Neural cell (in vitro differentiated cells): Measurements from ENCODE around the gene PRSS38. TPM values are rescaled to one million over a fixed set of nuclear protein-coding genes. Genes with fewer than 3 reads are reported as not detected.

ENCODE experiments used
- H2AFZ ChIP-seq: fragments of 200-600, 300-800 bp; sonication (generic), shearing (Covaris generic); 2 replicates; pipeline ENCODE4 v1.6.0; 2014; ENCODE audit warnings: low read depth, mild to moderate bottlenecking, antibody characterized with exemption, low read length, moderate library complexity
- H3F3A ChIP-seq: fragments of 200-600 bp; shearing (Covaris generic); 2 replicates; pipeline ENCODE4 v1.6.1; 2016; ENCODE audit warnings: mild to moderate bottlenecking, moderate library complexity, mixed read lengths, antibody characterized with exemption, low read length; ENCODE audit not compliant: insufficient read depth, poor library complexity, severe bottlenecking
- H3K27ac ChIP-seq: fragments of 200-600, 300-800 bp; sonication (generic), shearing (Covaris generic); 2 replicates; pipeline ENCODE4 v1.5.1; 2014; ENCODE audit warnings: mild to moderate bottlenecking, low read length, moderate library complexity
- H3K27me3 ChIP-seq: fragments of 300-800, 200-600 bp; sonication (generic), shearing (Covaris generic); 2 replicates; pipeline ENCODE4 v1.6.0; 2014; ENCODE audit warnings: mild to moderate bottlenecking, low read depth, low read length, moderate library complexity; ENCODE audit not compliant: insufficient read depth
- H3K36me3 ChIP-seq: fragments of 300-800, 200-600 bp; sonication (generic), shearing (Covaris generic); 2 replicates; pipeline ENCODE4 v1.5.1; 2014; ENCODE audit warnings: mild to moderate bottlenecking, antibody characterized with exemption, low read length, moderate library complexity; ENCODE audit not compliant: insufficient read depth
- H3K4me2 ChIP-seq: fragments of 300-800, 200-600 bp; sonication (generic), shearing (Covaris generic); 2 replicates; pipeline ENCODE4 v1.6.0; 2014; ENCODE audit warnings: mild to moderate bottlenecking, low read length
- H3K4me3 ChIP-seq: fragments of 300-800, 200-600 bp; sonication (generic), shearing (Covaris generic); 2 replicates; pipeline ENCODE4 v1.5.1; 2014; ENCODE audit warnings: mild to moderate bottlenecking, low read length, moderate library complexity
- H3K79me2 ChIP-seq: fragments of 200-600 bp; shearing (Covaris generic); replicated peaks from 2 replicates; pipeline ENCODE4 v1.6.0; 2014; ENCODE audit warnings: mild to moderate bottlenecking, low read length, moderate library complexity; ENCODE audit not compliant: insufficient read depth
- H3K9ac ChIP-seq: fragments of 300-800, 200-600 bp; sonication (generic), shearing (Covaris generic); 2 replicates; pipeline ENCODE4 v1.6.1; 2016; ENCODE audit warnings: mild to moderate bottlenecking, low read length, mixed read lengths
- H3K9me2 ChIP-seq: fragments of 200-600 bp; shearing (Covaris generic); 2 replicates; pipeline ENCODE4 v1.6.1; 2016; ENCODE audit warnings: mild to moderate bottlenecking, low read length, mixed read lengths; ENCODE audit not compliant: insufficient read depth
- H3K9me3 ChIP-seq: fragments of 200-600, 300-800 bp; sonication (generic), shearing (Covaris generic); 2 replicates; pipeline ENCODE4 v1.6.1; 2016; ENCODE audit warnings: mild to moderate bottlenecking, mixed run types, low read length, moderate library complexity, mixed read lengths
- H4K20me1 ChIP-seq: fragments of 200-600 bp; shearing (Covaris generic); 2 replicates; pipeline ENCODE4 v1.6.1; 2016; ENCODE audit warnings: mild to moderate bottlenecking, mixed run types; ENCODE audit not compliant: insufficient read depth
- EP300 ChIP-seq: fragments of 450-650 bp; conservative IDR thresholded peaks from 2 replicates; pipeline ENCODE4 v1.6.1; 2014; ENCODE audit warnings: antibody characterized with exemption, mild to moderate bottlenecking, moderate library complexity; ENCODE audit not compliant: poor library complexity, severe bottlenecking
- EZH2 ChIP-seq: fragments of 200-600, 300-800 bp; shearing (Covaris generic), sonication (generic); IDR thresholded peaks from 2 replicates; pipeline ENCODE4 v1.6.1; 2014; ENCODE audit warnings: antibody characterized with exemption, low read length, borderline replicate concordance, mild to moderate bottlenecking; ENCODE audit not compliant: insufficient read depth, poor library complexity, severe bottlenecking
- MXI1 ChIP-seq: fragments of 450-650 bp; conservative IDR thresholded peaks from 2 replicates; pipeline ENCODE4 v1.6.1; 2014; ENCODE audit warnings: antibody characterized with exemption, mild to moderate bottlenecking; ENCODE audit not compliant: poor library complexity, severe bottlenecking
- POLR2AphosphoS5 ChIP-seq: IDR thresholded peaks from 2 replicates; pipeline ENCODE4 v1.6.1; 2012
- RAD21 ChIP-seq: fragments of 450-650 bp; conservative IDR thresholded peaks from 2 replicates; pipeline ENCODE4 v1.6.1; 2014; ENCODE audit warnings: antibody characterized with exemption, mild to moderate bottlenecking, moderate library complexity
- SMC3 ChIP-seq: fragments of 450-650 bp; conservative IDR thresholded peaks from 2 replicates; pipeline ENCODE4 v1.6.1; 2014; ENCODE audit warnings: antibody characterized with exemption, mild to moderate bottlenecking, moderate library complexity; ENCODE audit not compliant: poor library complexity
- TAF1 ChIP-seq: IDR thresholded peaks from 2 replicates; pipeline ENCODE4 v1.6.1; 2012; ENCODE audit warnings: low read depth
- polyA plus RNA-seq: library from polyadenylated mRNA; depleted of rRNA; stranded (reverse); fragments of >200 nt; gene quantifications from 2 replicates; pipeline ENCODE4 v1.2.3, GENCODE V29; 2014
- TF ChIP-seq, protein P1 (sequence below): IDR thresholded peaks from 2 replicates; pipeline ENCODE4 v1.6.1; 2012; ENCODE audit warnings: borderline replicate concordance
- TF ChIP-seq, protein P2 (sequence below): fragments of 450-650 bp; IDR thresholded peaks from 2 replicates; pipeline ENCODE4 v1.5.1; 2014; ENCODE audit warnings: antibody characterized with exemption, mild to moderate bottlenecking, moderate library complexity; ENCODE audit not compliant: poor library complexity, severe bottlenecking

Gene PRSS38
- polyA plus RNA-seq, 1 donor from 2014 or later = not detected

DNA sequence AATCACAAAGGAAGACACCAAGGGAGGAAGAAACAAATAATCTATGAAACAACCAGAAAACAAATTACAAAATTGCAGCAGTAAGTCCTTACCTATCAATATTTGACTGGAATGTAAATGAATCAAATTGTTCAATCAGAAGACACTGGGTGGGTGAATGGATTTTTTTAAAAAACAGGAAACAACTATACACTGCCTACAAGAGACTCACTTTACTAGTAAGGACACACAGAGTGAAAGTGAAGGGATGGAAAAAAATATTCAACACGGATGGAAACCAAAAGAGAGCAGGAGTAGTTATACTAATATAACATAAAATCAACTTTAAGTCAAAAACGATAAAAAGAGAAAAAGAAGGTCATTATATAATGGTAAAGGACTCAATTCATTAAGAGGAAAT lies 6.4 kb upstream of the PRSS38 start:
- no peak overlapping the region for H3K27ac ChIP-seq
- no peak overlapping the region for H3K4me2 ChIP-seq
- H3F3A ChIP-seq = no peaks in the 10 kb centered on the region
- H3K4me3 ChIP-seq = no peak overlapping the region
- no peaks in the 10 kb centered on the region for H3K27me3 ChIP-seq
- H3K9me3 ChIP-seq = peaks cover 4% of the 10 kb centered on the region
- H3K9me2 ChIP-seq = no peaks in the 10 kb centered on the region
- TF ChIP-seq EP300 (no peak), POLR2AphosphoS5 (no peak), RAD21 (no peak), MXI1 (no peak), SMC3 (no peak), EZH2 (no peak)
- TF ChIP-seq, protein P1, sequence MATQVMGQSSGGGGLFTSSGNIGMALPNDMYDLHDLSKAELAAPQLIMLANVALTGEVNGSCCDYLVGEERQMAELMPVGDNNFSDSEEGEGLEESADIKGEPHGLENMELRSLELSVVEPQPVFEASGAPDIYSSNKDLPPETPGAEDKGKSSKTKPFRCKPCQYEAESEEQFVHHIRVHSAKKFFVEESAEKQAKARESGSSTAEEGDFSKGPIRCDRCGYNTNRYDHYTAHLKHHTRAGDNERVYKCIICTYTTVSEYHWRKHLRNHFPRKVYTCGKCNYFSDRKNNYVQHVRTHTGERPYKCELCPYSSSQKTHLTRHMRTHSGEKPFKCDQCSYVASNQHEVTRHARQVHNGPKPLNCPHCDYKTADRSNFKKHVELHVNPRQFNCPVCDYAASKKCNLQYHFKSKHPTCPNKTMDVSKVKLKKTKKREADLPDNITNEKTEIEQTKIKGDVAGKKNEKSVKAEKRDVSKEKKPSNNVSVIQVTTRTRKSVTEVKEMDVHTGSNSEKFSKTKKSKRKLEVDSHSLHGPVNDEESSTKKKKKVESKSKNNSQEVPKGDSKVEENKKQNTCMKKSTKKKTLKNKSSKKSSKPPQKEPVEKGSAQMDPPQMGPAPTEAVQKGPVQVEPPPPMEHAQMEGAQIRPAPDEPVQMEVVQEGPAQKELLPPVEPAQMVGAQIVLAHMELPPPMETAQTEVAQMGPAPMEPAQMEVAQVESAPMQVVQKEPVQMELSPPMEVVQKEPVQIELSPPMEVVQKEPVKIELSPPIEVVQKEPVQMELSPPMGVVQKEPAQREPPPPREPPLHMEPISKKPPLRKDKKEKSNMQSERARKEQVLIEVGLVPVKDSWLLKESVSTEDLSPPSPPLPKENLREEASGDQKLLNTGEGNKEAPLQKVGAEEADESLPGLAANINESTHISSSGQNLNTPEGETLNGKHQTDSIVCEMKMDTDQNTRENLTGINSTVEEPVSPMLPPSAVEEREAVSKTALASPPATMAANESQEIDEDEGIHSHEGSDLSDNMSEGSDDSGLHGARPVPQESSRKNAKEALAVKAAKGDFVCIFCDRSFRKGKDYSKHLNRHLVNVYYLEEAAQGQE = no peak
- TF ChIP-seq, protein P2, sequence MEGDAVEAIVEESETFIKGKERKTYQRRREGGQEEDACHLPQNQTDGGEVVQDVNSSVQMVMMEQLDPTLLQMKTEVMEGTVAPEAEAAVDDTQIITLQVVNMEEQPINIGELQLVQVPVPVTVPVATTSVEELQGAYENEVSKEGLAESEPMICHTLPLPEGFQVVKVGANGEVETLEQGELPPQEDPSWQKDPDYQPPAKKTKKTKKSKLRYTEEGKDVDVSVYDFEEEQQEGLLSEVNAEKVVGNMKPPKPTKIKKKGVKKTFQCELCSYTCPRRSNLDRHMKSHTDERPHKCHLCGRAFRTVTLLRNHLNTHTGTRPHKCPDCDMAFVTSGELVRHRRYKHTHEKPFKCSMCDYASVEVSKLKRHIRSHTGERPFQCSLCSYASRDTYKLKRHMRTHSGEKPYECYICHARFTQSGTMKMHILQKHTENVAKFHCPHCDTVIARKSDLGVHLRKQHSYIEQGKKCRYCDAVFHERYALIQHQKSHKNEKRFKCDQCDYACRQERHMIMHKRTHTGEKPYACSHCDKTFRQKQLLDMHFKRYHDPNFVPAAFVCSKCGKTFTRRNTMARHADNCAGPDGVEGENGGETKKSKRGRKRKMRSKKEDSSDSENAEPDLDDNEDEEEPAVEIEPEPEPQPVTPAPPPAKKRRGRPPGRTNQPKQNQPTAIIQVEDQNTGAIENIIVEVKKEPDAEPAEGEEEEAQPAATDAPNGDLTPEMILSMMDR = no peak
- H3K9ac ChIP-seq = no peak overlapping the region
- no peaks in the 10 kb centered on the region for H3K36me3 ChIP-seq
- no peak overlapping the region for H2AFZ ChIP-seq
- H4K20me1 ChIP-seq = no peaks in the 10 kb centered on the region
- H3K79me2 ChIP-seq = no peaks in the 10 kb centered on the region

DNA sequence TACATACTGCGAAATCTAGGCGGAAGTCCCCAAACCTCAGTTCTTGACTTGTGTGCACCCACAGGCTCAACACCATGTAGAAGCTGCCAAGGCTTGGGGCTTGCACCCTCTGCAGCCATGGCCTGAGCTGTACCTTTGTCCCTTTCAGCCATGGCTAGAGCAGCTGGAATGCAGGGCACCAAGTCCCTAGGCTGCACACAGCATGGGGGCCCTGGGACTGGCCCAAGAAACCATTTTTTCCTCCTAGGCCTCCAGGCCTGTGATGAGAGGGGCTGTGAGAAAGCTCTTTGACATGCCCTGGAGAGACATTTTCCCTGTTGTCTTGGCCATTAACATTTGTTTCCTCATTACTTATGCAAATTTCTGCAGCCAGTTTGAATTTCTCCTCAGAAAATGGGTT lies 1.5 kb upstream of the PRSS38 start:
- no peak overlapping the region for H3K4me2 ChIP-seq
- no peak overlapping the region for H3K9ac ChIP-seq
- H3K27ac ChIP-seq = no peak overlapping the region
- no peaks in the 10 kb centered on the region for H3K27me3 ChIP-seq
- peaks cover 4% of the 10 kb centered on the region for H3K9me3 ChIP-seq
- H3K36me3 ChIP-seq = no peaks in the 10 kb centered on the region
- no peak overlapping the region for H3K4me3 ChIP-seq
- no peaks in the 10 kb centered on the region for H4K20me1 ChIP-seq
- H2AFZ ChIP-seq = no peak overlapping the region
- H3K79me2 ChIP-seq = no peaks in the 10 kb centered on the region
- TF ChIP-seq, protein P2 = no peak
- no peak for TF ChIP-seq SMC3
- no peak for TF ChIP-seq TAF1
- no peak for TF ChIP-seq EZH2
- TF ChIP-seq, protein P1 = no peak
- TF ChIP-seq EP300 = no peak
- TF ChIP-seq RAD21 = no peak
- TF ChIP-seq MXI1 = no peak
- H3K9me2 ChIP-seq = no peaks in the 10 kb centered on the region
- H3F3A ChIP-seq = no peaks in the 10 kb centered on the region
